ENCODE results near the gene SCYGR1. TPM values are rescaled to one million over a fixed set of nuclear protein-coding genes. Genes with fewer than 3 reads are reported as not detected.

The SCYGR1 gene, protein sequence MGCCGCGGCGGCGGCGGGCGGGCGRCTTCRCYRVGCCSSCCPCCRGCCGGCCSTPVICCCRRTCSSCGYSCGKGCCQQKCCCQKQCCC
- not detected for total RNA-seq

DNA sequence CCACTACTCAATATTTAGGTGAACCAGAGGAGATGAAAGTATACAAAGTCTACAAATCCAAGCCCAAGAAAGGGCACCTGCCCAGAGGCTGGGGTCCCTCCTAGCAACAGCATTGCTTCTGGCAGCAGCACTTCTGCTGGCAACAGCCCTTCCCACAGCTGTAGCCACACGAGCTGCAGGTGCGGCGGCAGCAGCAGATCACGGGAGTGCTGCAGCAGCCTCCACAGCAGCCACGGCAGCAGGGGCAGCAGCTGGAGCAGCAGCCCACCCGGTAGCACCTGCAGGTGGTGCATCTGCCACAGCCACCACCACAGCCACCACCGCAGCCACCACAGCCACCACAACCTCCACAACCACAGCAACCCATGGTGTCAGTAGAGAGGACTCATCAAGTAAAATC is at the start of gene SCYGR1:
TSS of gene SCYGR1 (minus strand) at position 367 of the 400 bp plus-strand sequence. CDS start at position 367, 0 bp downstream.

DNA sequence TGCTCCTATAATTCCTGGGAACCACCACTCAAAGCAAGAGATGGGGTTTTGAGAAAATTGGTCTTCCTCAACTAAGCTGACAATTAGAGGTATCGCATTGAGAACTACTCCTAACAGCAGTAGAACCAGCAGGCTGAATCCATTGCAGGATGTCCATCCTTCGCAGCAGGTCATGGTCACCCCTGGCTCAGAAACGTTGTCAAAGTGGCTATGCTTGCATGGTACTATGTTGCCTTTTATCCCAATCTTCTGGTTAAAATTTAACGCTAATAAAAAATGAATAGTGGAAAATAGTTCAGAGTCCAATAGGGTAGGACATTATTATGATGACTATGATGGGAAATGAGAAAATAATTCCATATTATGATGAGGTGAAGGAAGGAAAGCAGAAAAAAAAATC is 8.7 kb downstream of the SCYGR1 start, which contains the start of gene TM4SF20:
TSS of gene TM4SF20 (minus strand) at position 212 of the 400 bp plus-strand sequence. CDS start at position 174, 38 bp downstream.

Other genes with a start within 250 kb of the SCYGR1 start
- under 1 TPM; 0.02 to 0.03 TPM for gene COL4A4, start 223.7 kb downstream of the SCYGR1 start, total RNA-seq
- gene COL4A3, start 223.3 kb downstream of the SCYGR1 start, total RNA-seq: not detected
- 10 to 100 TPM; 58.9 to 64.8 TPM for gene MFF, start 62.7 kb downstream of the SCYGR1 start, total RNA-seq
- not detected for gene TM4SF20, start 8.6 kb downstream of the SCYGR1 start, total RNA-seq
- 10 to 100 TPM; 59.6 to 60.2 TPM for gene AGFG1, start 84.2 kb upstream of the SCYGR1 start, total RNA-seq
- gene SCYGR2, start 210.9 kb upstream of the SCYGR1 start, total RNA-seq: not detected
- not detected for gene SCYGR3, start 226.9 kb upstream of the SCYGR1 start, total RNA-seq
- gene SCYGR4, start 229.5 kb upstream of the SCYGR1 start, total RNA-seq: not detected

Data from activated naive CD4-positive, alpha-beta T cell treated with anti-CD3 and anti-CD28 coated beads, Interleukin-2, amount 10 ng/mL, durations not matched to agents 5 hours and 36 hours (primary cell).